Naive thymus-derived CD4-positive, alpha-beta T cell (primary cell): ENCODE results near the gene OSBPL10. TPM values are rescaled to one million over a fixed set of nuclear protein-coding genes. Genes with fewer than 3 reads are reported as not detected.

Source experiments
- ATAC-seq: fragments of 150-1000 bp; cut with Tn5 transposase; 2 replicates; pipeline ENCODE4 v1.10.0; 2021; ENCODE audit warnings: mild to moderate bottlenecking, moderate library complexity
- CTCF ChIA-PET: fragments of 350-600 bp; sonication (Branson Sonifier 250); formaldehyde crosslinking; loops from one replicate; lab custom pipeline; 2021; ENCODE audit warnings: antibody characterized with exemption; lab: Charles Lee
- POLR2A ChIA-PET: fragments of 350-600 bp; sonication (Branson Sonifier 250); formaldehyde crosslinking; loops from one replicate; lab custom pipeline; 2021; ENCODE audit warnings: antibody characterized with exemption, inconsistent platforms; lab: Charles Lee
- DNase-seq, 9 donors: peaks; one replicate each; pipeline versions ENCODE4 v3.0.0 to v3.0.0-alpha.2; 2020 to 2022; ENCODE audit warnings: mixed read lengths in 1 of 9
- H3K27ac ChIP-seq: one replicate; pipeline ENCODE4 v1.7.0; 2013; ENCODE audit warnings: mild to moderate bottlenecking, low read depth, low read length, moderate library complexity
- H3K27me3 ChIP-seq, 2 donors: one replicate each; pipeline ENCODE4 v1.7.0; 2013; ENCODE audit warnings: low read length in 2 of 2, mild to moderate bottlenecking in 2 of 2, moderate library complexity in 2 of 2; ENCODE audit not compliant: control insufficient read depth in 2 of 2, insufficient read depth in 2 of 2
- H3K36me3 ChIP-seq, 3 experiments: 1 replicate in 2 of 3; 2 replicates in 1 of 3; pipeline ENCODE4 v1.7.0; 2013; ENCODE audit warnings: low read length in 3 of 3, mild to moderate bottlenecking in 3 of 3, moderate library complexity in 1 of 3; ENCODE audit not compliant: insufficient read depth in 3 of 3, control insufficient read depth in 2 of 3
- H3K4me1 ChIP-seq, 2 donors: one replicate each; pipeline ENCODE4 v1.7.0; 2013; ENCODE audit warnings: low read length in 2 of 2, mild to moderate bottlenecking in 2 of 2, moderate library complexity in 1 of 2; ENCODE audit not compliant: control insufficient read depth in 2 of 2, insufficient read depth in 2 of 2
- H3K4me3 ChIP-seq: 2 replicates; pipeline ENCODE4 v1.7.0; 2013; ENCODE audit warnings: mild to moderate bottlenecking, low read length
- H3K9me3 ChIP-seq, 3 experiments: 1 replicate in 2 of 3; 2 replicates in 1 of 3; pipeline ENCODE4 v1.7.0; 2013; ENCODE audit warnings: low read length in 3 of 3; ENCODE audit not compliant: control insufficient read depth in 2 of 3
- H3K27ac Mint-ChIP-seq, 9 donors: one replicate each; pipeline ENCODE4 v1.8.0; 2020 to 2022; ENCODE audit warnings: mixed read lengths in 9 of 9, mild to moderate bottlenecking in 8 of 9, moderate library complexity in 5 of 9, inconsistent platforms in 2 of 9
- H3K27me3 Mint-ChIP-seq, 5 donors: one replicate each; pipeline ENCODE4 v1.8.0; 2021 to 2022; ENCODE audit warnings: mixed read lengths in 5 of 5, mild to moderate bottlenecking in 1 of 5
- H3K36me3 Mint-ChIP-seq, 5 donors: one replicate each; pipeline ENCODE4 v1.8.0; 2020 to 2022; ENCODE audit warnings: mixed read lengths in 5 of 5, mild to moderate bottlenecking in 3 of 5, inconsistent platforms in 1 of 5
- H3K4me1 Mint-ChIP-seq, 7 donors: one replicate each; pipeline ENCODE4 v1.8.0; 2020 to 2022; ENCODE audit warnings: mixed read lengths in 7 of 7, mild to moderate bottlenecking in 3 of 7, inconsistent platforms in 1 of 7
- H3K4me3 Mint-ChIP-seq, 10 donors: one replicate each; pipeline ENCODE4 v1.8.0; 2020 to 2022; ENCODE audit warnings: mild to moderate bottlenecking in 10 of 10, mixed read lengths in 10 of 10, moderate library complexity in 6 of 10, inconsistent platforms in 2 of 10
- H3K9me3 Mint-ChIP-seq, 11 donors: one replicate each; pipeline ENCODE4 v1.8.0; 2020 to 2022; ENCODE audit warnings: mixed read lengths in 11 of 11, mild to moderate bottlenecking in 4 of 11, inconsistent platforms in 1 of 11, moderate library complexity in 1 of 11
- intact Hi-C, 2 donors: fragments of 100-400 bp; cut with micrococcal nuclease; formaldehyde crosslinking; loops; one replicate each; pipeline ENCODE4 v1.15.1; 2023
- polyA plus RNA-seq, 2 donors: library from polyadenylated mRNA; unstranded; fragments of 300-500 nt; fragmentation: Illumina TruSeq; gene quantifications; one replicate each; pipeline ENCODE4 v1.2.3, GENCODE V29; 2021
- total RNA-seq, 6 experiments: library from RNA in 5 of 6; stranded (reverse) in 5 of 6; gene quantifications; 1 replicate in 5 of 6; 2 replicates in 1 of 6; pipeline ENCODE4 v1.2.3 and lab custom pipeline; 2021 to 2026

Gene OSBPL10
- total and polyA plus RNA-seq, 7 experiments from 2014 or later: 0.15 to 6.8 (median 0.59) TPM

GRCh38 chr3:31729573-31729972, 251.5 kb downstream of the OSBPL10 start:
- no peaks in the 10 kb centered on the region for H3K9me3 Mint-ChIP-seq
- Histone ChIP-seq H3K27ac (no peak overlapping the region), H3K27me3 (no peaks in the 10 kb centered on the region), H3K9me3 (no peaks in the 10 kb centered on the region), H3K4me3 (no peak overlapping the region), H3K4me1 (no peaks in the 10 kb centered on the region), H3K36me3 (no peaks in the 10 kb centered on the region)
- no peak for ATAC-seq
- H3K36me3 Mint-ChIP-seq: no peaks in the 10 kb centered on the region
- ChIA-PET POLR2A (no interaction called here), CTCF (no interaction called here)
- peaks cover 0 to 7% (median 0%) of the 10 kb centered on the region in 5 donors for H3K27me3 Mint-ChIP-seq
- no peak overlapping the region for H3K27ac Mint-ChIP-seq
- H3K4me1 Mint-ChIP-seq: peaks cover 0 to 3% (median 0%) of the 10 kb centered on the region in 7 donors
- intact Hi-C loops: no loop called here
- H3K4me3 Mint-ChIP-seq: no peak overlapping the region
- no peak for DNase-seq

- H3K4me1 Mint-ChIP-seq: peaks cover 0 to 5% (median 0%) of the 10 kb centered on the region in 7 donors
- no peak for DNase-seq
- no peaks in the 10 kb centered on the region for H3K36me3 ChIP-seq
- no peak overlapping the region for H3K4me3 Mint-ChIP-seq
- no peaks in the 10 kb centered on the region for H3K27me3 ChIP-seq
- no peaks in the 10 kb centered on the region for H3K9me3 Mint-ChIP-seq
- no peaks in the 10 kb centered on the region for H3K4me1 ChIP-seq
- no peak overlapping the region for H3K27ac ChIP-seq
- H3K9me3 ChIP-seq: no peaks in the 10 kb centered on the region
- peaks cover 0 to 7% (median 0%) of the 10 kb centered on the region in 5 donors for H3K27me3 Mint-ChIP-seq
- no peak overlapping the region for H3K4me3 ChIP-seq
- CTCF ChIA-PET: no interaction called here
- no peaks in the 10 kb centered on the region for H3K36me3 Mint-ChIP-seq
- H3K27ac Mint-ChIP-seq: no peak overlapping the region
- intact Hi-C loops: no loop called here
- ATAC-seq: no peak
- POLR2A ChIA-PET: no interaction called here
Measured at GRCh38 chr3:31729082-31729481, 252.0 kb downstream of the OSBPL10 start.

GRCh38 chr3:31728403-31728802, 252.7 kb downstream of the OSBPL10 start:
- CTCF ChIA-PET: no interaction called here
- H3K27ac Mint-ChIP-seq: no peak overlapping the region
- intact Hi-C loops: no loop called here

GRCh38 chr3:31725976-31726375, 255.1 kb downstream of the OSBPL10 start:
- intact Hi-C loops: no loop called here

More at GRCh38 chr3:31728403-31728802, 252.7 kb downstream of the OSBPL10 start:
- Mint-ChIP-seq H3K27me3 (peaks cover 0 to 11% (median 0%) of the 10 kb centered on the region in 5 donors), H3K36me3 (no peaks in the 10 kb centered on the region), H3K4me3 (no peak overlapping the region), H3K4me1 (peaks cover 0 to 5% (median 0%) of the 10 kb centered on the region in 7 donors), H3K9me3 (no peaks in the 10 kb centered on the region)
- POLR2A ChIA-PET: no interaction called here
- H3K9me3 ChIP-seq: no peaks in the 10 kb centered on the region
- H3K4me1 ChIP-seq: no peaks in the 10 kb centered on the region
- H3K4me3 ChIP-seq: no peak overlapping the region
- DNase-seq (no peak), ATAC-seq (no peak)
- H3K36me3 ChIP-seq: no peaks in the 10 kb centered on the region
- H3K27me3 ChIP-seq: no peaks in the 10 kb centered on the region
- no peak overlapping the region for H3K27ac ChIP-seq

DNA sequence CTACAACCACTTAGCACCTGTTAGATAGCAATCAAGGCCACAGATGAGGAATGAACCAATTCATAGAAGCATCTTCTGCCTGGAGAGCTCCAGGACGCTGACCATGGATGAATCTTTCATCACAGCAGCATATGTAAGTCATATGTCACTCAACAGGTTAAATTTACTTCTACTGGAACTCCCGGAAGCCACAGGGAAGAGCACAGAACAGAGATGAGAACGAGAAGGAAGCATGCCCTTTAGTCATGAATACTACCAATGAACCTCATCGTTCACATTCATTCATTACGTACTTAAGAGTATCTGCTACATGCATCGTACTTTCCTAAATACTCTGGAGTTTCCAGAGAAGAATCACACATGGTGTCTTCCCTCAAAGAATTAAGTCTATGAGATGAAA, 255.5 kb downstream of the OSBPL10 start:
- intact Hi-C loops: no loop called here
- Mint-ChIP-seq H3K4me1 (peaks cover 0 to 5% (median 0%) of the 10 kb centered on the region in 7 donors), H3K36me3 (peaks cover 0 to 3% (median 0%) of the 10 kb centered on the region in 5 donors), H3K27me3 (peaks cover 0 to 12% (median 0%) of the 10 kb centered on the region in 5 donors), H3K27ac (no peak overlapping the region), H3K9me3 (peaks cover 0 to 3% (median 0%) of the 10 kb centered on the region in 11 donors), H3K4me3 (no peak overlapping the region)
- Histone ChIP-seq H3K36me3 (no peaks in the 10 kb centered on the region), H3K4me3 (no peak overlapping the region), H3K27me3 (no peaks in the 10 kb centered on the region), H3K9me3 (no peaks in the 10 kb centered on the region), H3K4me1 (no peaks in the 10 kb centered on the region), H3K27ac (no peak overlapping the region)
- DNase-seq (no peak), ATAC-seq (no peak)
- CTCF ChIA-PET: no interaction called here
- POLR2A ChIA-PET: no interaction called here

More at GRCh38 chr3:31725976-31726375, 255.1 kb downstream of the OSBPL10 start:
- H3K27me3 ChIP-seq: no peaks in the 10 kb centered on the region
- H3K27ac ChIP-seq: no peak overlapping the region
- Mint-ChIP-seq H3K4me1 (peaks cover 0 to 5% (median 0%) of the 10 kb centered on the region in 7 donors), H3K27ac (no peak overlapping the region), H3K36me3 (peaks cover 0 to under 1% (median 0%) of the 10 kb centered on the region in 5 donors), H3K4me3 (no peak overlapping the region), H3K27me3 (peaks cover 0 to 12% (median 0%) of the 10 kb centered on the region in 5 donors), H3K9me3 (peaks cover 0 to under 1% (median 0%) of the 10 kb centered on the region in 11 donors)
- H3K4me1 ChIP-seq: no peaks in the 10 kb centered on the region
- H3K4me3 ChIP-seq: no peak overlapping the region
- no peak for ATAC-seq
- DNase-seq: no peak
- CTCF ChIA-PET: no interaction called here
- POLR2A ChIA-PET: no interaction called here
- H3K36me3 ChIP-seq: no peaks in the 10 kb centered on the region
- no peaks in the 10 kb centered on the region for H3K9me3 ChIP-seq

- Mint-ChIP-seq H3K27ac (no peak overlapping the region), H3K4me1 (peaks cover 0 to 5% (median 0%) of the 10 kb centered on the region in 7 donors), H3K36me3 (peaks cover 0 to 3% (median 0%) of the 10 kb centered on the region in 5 donors), H3K4me3 (no peak overlapping the region), H3K27me3 (peaks cover 0 to 12% (median 0%) of the 10 kb centered on the region in 5 donors), H3K9me3 (peaks cover 0 to 3% (median 0%) of the 10 kb centered on the region in 11 donors)
- H3K4me1 ChIP-seq: no peaks in the 10 kb centered on the region
- intact Hi-C loops: no loop called here
- no peaks in the 10 kb centered on the region for H3K9me3 ChIP-seq
- H3K36me3 ChIP-seq: no peaks in the 10 kb centered on the region
- ATAC-seq (peak; percentile 32), DNase-seq (peak in 2 of 9 donors; percentile 3 to 7)
- H3K27ac ChIP-seq: no peak overlapping the region
- POLR2A ChIA-PET: no interaction called here
- H3K27me3 ChIP-seq: no peaks in the 10 kb centered on the region
- CTCF ChIA-PET: no interaction called here
- H3K4me3 ChIP-seq: no peak overlapping the region
Measured at GRCh38 chr3:31724651-31725050, 256.4 kb downstream of the OSBPL10 start.

DNA sequence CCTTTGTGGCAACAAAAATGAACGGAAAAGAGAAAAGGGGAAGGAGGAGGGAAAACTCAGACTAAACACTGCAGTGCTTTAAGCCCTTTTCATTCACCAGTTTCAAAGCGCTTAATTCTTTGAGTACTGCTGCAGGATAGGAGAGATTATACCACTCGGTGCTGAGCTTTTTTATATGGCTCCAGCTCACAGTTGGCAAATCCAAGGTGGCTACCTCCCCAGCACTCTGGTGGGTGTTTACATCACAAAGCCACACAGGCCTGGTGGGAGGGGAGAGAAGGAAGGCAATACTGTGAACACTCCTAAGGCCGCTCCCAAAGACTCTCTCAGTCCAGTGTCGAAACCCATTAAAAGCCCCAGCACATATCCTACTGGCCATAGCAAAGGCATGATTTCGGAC, 256.9 kb downstream of the OSBPL10 start:
- Mint-ChIP-seq H3K4me1 (peaks cover 0 to 5% (median 0%) of the 10 kb centered on the region in 7 donors), H3K4me3 (no peak overlapping the region), H3K9me3 (peaks cover 0 to 3% (median 0%) of the 10 kb centered on the region in 11 donors), H3K27me3 (peaks cover 0 to 12% (median 0%) of the 10 kb centered on the region in 5 donors), H3K27ac (no peak overlapping the region), H3K36me3 (peaks cover 0 to 3% (median 0%) of the 10 kb centered on the region in 5 donors)
- ATAC-seq: no peak
- H3K27me3 ChIP-seq: no peaks in the 10 kb centered on the region
- no peaks in the 10 kb centered on the region for H3K36me3 ChIP-seq
- H3K4me1 ChIP-seq: no peaks in the 10 kb centered on the region
- no peak for DNase-seq
- ChIA-PET POLR2A (no interaction called here), CTCF (no interaction called here)
- intact Hi-C loops: no loop called here
- H3K9me3 ChIP-seq: no peaks in the 10 kb centered on the region
- no peak overlapping the region for H3K4me3 ChIP-seq
- no peak overlapping the region for H3K27ac ChIP-seq
